NCI-H82 treated with DMSO at 0.1 percent for 48 hours (cell line): Measurements from ENCODE around the gene MFAP3L.

ENCODE experiments used
- DNase-seq: peaks from one replicate; lab custom pipeline; 2025; ENCODE audit not compliant: unreplicated experiment; lab: John Stamatoyannopoulos, UW

MFAP3L gene

GRCh38 chr4:169993531-169993930 lies 32.7 kb downstream of the MFAP3L start:
- no peak for DNase-seq

DNA sequence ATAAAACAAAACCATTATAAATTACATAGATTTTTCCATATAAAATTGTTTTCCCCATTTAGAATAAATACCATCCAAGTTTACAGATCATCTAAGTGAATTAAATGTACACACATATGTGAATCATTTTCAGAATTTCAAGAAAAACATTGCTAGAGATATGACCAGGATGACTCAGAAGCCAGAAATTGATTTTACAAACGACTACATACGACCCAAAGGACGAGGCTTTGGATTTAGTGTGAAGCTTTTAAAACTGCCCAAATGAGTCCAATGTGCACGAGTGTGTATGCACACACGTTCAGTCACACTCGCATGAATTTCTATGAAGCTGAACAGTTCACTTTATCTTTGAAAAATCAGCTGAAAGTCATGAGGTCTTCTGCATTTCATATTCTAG lies 37.9 kb downstream of the MFAP3L start:
- no peak for DNase-seq

GRCh38 chr4:169987327-169988228 lies 38.6 kb downstream of the MFAP3L start:
- no peak for DNase-seq

DNA sequence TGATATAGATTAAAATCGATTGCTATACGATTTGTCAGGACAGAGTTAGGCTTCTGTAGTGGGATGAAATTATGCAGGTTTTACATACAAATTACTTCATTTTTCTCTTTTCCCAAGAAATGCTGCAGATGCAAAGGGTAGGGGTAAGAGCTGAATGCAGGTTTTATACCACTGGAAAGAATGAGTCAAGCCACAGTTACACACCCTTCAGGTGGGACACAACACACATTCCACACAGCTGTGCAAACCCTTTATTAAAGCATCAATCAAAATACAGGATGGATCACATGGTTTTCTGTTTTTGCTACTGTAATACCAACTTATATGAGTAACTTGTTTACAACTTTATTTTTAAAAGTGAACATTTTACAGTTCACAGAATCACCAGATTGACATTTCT lies 39.8 kb downstream of the MFAP3L start:
- DNase-seq = no peak

DNA sequence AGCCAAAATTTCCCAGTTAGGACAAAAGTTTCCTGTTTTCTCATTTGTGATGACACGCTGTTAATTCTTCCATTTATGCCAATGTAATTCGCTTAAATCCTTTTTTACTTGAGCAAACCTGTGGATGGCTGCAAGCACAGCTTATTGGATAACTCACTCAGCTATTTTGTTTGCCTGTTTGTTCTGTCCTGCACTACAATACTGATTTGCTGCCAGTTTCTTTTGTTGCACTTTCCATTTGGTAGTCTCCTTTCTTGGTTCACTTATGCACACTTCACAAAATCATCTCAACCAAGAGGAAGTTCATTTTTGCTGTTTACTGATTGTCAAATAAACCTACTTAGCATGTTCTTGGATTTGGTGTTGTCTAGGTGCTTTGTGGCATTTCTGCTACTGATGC lies 40.3 kb downstream of the MFAP3L start:
- no peak for DNase-seq

- DNase-seq = no peak
Observed at GRCh38 chr4:169984745-169985144, 41.5 kb downstream of the MFAP3L start.

DNA sequence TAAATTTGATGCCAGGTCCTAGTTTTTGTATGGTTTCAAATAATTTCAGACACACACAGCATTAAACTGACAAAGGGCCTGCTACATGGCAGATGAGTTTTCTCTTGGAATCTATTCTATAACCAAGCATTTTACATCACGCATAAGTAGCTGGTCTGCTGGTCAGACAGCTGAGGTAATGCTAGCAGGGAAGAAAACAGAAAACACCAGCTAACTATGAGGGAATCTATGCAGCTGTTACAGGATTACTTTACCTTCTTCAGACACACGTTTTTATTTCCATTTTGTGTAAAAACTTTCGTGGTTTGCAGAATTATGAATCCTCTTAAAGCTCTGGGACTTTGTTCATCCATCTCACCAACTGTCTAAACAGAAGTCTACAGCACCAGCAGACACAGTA lies 42.0 kb downstream of the MFAP3L start:
- DNase-seq = no peak

DNA sequence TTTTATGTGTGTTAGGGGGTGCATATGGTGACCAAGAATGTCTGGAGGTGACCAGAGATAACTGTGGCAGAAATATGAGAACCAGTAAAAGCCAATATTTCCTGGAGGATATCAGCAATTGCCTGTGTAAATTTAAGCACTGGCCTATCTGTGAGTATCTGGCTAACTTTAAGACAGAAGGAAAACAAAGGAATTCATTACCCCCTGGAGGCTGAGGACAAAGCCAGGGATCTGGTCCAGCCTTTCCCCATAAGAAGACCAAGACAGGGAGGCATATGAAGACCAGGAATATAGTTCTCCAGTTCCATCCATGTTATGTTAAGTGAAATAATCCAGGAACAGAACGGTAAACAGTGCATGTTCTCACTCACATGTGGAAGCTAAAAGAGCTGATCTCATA lies 49.2 kb downstream of the MFAP3L start:
- no peak for DNase-seq

DNA sequence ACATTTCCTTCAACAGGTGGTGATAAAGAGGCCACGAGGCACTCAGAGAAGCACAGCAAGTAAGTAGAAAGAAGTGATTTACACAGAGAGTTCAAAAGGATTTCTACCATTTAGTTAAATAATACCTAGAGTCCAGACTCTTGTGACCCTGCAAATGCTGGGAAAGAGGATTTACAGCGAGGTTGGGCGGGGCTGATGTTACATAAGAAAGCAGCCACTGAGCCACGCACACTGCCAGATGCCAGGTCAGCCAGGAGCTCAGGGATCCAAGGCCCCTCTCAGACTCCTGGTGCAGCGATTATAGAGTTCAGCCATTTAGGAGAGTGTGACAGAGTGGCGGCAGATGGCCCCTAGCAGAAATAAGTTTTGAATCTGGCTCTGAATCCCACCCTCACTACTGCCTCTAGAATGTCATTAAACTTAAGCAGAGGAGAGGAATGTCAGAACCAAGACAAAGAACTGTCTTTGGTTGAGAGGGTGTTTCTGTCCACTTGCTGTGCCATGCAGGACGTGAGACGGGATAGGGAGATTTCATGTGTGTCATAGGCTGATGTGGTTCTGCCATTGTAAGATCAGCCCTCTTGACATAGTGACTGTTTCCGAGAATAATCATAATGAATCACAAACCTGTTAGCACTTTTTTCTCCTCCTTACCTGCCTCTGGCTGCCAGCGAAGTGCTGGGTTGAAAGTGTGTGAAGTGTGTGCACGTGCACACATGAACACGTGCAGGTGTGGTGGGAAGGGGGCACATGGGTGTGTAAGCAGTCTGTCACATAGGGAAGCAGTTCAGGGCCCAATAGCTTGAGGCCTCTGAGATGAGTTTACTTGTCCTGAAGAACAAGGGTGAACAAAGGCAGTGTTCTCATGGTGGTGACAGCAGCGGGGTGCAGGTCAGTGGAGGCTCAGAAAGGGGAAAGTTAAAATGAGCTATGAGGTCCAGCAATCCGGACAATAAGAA lies 50.1 kb downstream of the MFAP3L start:
- DNase-seq = peak; percentile 96

DNA sequence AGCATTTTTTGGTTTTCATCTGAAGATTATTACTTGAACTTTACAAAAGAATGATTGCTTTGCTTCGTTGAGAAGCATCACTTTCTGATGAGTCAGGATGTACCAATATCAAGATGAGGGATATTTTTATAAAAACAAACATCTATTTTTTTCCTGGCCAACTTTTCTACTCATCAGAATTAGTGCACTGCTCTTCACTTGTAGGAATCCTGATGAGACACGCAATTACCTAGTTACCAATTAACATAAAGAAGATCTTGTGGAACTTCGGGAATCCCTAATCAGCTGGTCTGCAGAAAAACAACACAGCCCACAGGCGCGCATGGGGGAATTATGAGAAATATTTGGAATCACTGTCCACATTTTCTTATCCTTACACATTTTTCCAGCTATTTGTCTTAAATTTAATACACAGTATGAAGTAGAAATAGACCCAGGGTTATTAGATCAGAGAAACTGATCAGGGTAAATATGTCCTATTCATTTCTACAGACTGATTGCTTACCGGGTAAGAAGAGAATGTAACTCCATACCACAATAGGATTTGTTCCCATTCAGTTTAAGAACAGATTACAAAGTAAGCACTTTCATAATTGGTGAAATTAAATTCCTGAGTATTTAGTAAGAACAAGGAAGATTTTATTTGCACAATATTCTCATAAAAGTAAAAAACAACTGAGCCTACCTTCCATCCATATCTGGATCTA lies 50.9 kb downstream of the MFAP3L start:
- no peak for DNase-seq

GRCh38 chr4:169971456-169972015 lies 54.7 kb downstream of the MFAP3L start:
- DNase-seq = no peak

DNA sequence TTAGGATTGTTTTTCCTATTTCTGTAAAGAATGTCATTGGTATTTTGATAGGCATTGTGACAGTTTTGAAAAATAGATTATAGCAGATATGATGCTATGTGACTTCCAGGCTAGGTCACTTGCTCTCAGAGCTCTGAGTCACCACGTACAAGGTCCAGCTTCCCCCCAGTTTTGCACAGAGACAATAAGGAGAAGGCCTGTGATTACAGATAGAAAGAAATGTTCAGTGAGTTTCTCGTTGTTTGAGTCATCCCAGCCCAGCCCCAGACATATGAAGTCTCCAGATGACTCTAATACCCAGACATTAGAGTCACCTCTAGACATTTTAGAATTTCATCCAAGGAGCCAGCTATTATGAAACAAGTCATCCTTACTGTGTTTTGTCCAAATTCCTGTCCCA lies 57.2 kb downstream of the MFAP3L start:
- no peak for DNase-seq

- no peak for DNase-seq
Observed at GRCh38 chr4:169963998-169964397, 62.2 kb downstream of the MFAP3L start.

DNA sequence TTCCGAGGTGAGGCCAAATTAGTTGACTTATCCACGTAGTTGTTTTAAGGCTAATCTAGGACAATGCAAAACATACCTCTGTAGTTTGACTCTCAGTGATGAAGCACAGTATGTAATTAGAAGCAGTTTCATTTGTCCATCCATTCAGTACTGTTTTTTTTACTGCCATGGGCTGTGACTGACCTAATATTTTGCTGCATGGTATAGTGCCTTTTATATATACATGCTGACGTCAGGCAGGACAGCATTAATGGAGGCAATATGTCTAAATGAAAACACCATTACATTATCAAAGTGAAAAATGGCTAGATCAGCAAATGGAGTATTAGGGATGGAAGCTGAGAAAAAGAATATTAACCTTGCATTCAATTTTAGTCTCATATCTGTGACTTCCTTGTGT lies 66.9 kb downstream of the MFAP3L start:
- DNase-seq = no peak

DNA sequence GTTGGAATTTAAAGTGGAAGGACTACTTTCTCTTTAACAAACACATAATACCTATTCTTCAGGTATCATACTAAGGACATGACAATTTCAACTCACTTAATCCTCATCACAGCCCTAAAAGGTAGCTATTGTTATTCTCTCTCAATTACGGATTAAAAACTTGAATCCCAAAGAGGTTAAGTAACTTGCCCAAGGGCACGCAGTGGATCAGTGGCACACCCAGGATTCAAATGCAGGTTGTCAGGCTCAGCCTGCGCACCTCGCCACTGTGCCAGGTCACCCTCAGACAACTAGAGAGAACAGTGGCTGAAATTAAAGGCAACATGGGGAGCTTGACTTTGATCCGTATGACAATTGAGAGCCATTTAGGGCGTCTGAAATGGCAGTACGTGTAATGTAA lies 67.6 kb downstream of the MFAP3L start:
- no peak for DNase-seq

DNA sequence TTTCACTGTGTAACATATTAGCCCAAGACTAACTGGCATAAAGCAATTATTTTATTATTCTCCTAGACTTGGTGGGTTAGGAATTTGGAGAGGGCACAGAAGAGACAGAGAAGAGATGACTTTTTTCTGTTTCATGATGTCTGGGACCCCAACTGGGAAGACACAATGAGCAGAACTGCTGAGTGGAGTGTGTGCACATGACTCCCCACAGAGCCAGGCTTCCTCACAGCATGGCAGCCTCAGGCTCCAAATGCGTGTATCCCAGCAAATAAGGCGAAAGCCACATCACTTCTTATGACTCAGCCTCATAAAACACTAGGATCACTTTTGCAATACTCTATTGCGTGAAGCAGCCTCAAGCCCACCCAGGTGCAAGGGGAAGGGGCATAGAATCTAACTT lies 68.4 kb downstream of the MFAP3L start:
- no peak for DNase-seq

DNA sequence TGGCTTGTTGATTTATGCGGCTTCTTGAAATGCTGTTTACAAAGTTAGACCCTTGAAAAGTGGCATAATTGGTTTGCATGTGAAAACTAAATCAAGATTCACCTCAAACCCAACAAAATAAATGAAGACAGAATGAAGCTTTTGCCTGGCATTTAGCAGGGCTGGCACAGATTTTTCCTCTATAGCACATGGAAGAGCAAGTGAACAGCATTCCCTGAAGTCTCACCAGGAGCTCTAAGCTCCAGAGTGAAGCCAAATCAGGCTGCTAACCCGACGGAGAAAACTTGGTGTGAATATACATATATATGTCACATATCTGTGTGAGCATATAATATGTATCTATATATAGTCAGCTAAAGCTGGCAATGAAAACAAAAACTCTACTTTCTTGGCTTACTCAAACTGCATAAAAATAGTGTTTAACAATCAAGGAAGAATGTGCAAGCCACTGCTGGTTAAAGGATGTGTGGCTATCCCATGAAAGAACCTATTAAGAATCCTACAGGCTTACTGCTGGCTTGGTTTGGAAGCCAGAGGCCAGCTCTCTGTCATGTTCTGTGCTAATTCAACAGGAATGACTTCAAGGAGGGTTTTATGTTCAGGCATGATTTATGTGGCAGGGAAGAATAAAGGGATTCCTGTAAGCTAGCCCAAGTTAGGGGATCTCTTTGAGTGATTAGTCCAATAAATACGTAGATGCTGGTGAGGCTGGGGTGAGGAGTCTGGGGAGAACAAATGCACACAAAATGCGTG lies 69.9 kb downstream of the MFAP3L start:
- no peak for DNase-seq

GRCh38 chr4:169955521-169955920 lies 70.7 kb downstream of the MFAP3L start:
- no peak for DNase-seq

DNA sequence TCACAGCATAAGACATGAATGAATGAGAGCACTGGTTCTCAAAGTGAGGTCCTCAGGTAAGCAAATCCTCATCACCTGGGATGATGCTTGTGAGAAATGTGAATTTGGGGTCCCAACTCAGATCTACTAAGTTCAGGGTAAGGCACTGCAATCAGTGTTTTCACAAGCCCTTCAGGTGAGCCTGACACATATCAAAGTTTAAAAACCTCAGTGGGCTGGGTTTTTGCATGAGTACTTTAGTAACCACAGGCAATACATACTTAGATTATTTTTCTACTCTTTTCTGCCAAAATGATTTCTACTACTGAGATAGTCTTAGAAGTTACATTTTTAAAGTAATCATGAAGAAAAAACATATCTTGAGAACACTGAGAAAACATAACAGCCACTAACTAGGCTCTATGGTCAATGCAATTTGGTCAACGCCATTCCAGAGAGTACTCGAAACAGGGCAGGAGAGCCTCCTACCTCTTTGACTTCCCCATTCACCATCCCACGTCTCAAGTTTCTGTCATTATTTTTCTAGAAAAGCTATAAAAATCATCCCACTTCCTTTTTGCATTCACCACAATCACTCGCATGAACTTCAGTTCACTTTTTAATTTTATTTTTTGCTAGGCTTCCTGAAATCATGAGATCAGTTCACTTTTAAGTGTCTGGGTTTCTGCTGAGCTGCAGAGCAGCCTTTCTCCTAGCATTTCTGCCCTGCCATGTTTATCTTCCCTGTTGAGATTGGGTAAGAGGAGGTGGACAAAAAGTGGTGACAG lies 73.8 kb downstream of the MFAP3L start:
- DNase-seq = no peak

DNA sequence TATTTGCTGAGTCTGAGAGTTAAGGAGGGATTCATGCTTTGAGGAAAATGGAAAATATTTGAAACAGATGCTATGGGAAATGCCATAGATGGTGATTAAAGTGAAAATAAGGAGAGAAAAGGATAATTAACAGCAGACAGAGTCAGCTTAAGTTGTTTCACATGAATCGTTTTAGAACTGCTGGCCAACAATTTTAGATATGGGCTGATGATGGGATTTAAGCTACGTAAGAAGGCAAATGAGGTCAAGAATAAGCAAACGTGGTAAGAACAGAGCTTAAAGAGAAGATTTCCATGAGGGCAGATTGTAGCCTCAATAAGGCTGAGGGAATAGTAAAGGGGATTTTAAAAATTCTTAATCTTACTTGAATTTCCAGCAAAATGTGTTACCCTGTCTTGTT lies 77.9 kb downstream of the MFAP3L start:
- DNase-seq = peak; percentile 18
